Common myeloid progenitor, CD34-positive (primary cell): Measurements from ENCODE around the gene PYM1.
"Not testable (repeated sequence)": the region's sequence is repeated elsewhere in the genome, so short reads cannot be mapped to it uniquely, and the experiment has no call there.

Experiments
- CTCF ChIA-PET: fragments of 350-600 bp; sonication (Branson Sonifier 250); formaldehyde crosslinking; loops from one replicate; lab custom pipeline; 2021; ENCODE audit warnings: antibody characterized with exemption; lab: Charles Lee
- POLR2A ChIA-PET: fragments of 350-600 bp; sonication (Branson Sonifier 250); formaldehyde crosslinking; loops from one replicate; lab custom pipeline; 2021; ENCODE audit warnings: antibody characterized with exemption; lab: Charles Lee
- DNase-seq, 3 donors: peaks; one replicate each; pipeline versions ENCODE4 v3.0.0 to v3.0.0-alpha.2; 2013
- H3K27ac ChIP-seq, 2 experiments: 1 replicate in 1 of 2; 2 replicates in 1 of 2; pipeline ENCODE4 v1.7.0; 2013; ENCODE audit warnings: inconsistent platforms in 2 of 2, low read length in 2 of 2, mild to moderate bottlenecking in 2 of 2, low read depth in 1 of 2, moderate library complexity in 1 of 2; ENCODE audit not compliant: severe bottlenecking in 2 of 2, insufficient read depth in 1 of 2, poor library complexity in 1 of 2
- H3K27me3 ChIP-seq, 5 experiments: replicated peaks in 2 of 5; 1 replicate in 3 of 5; 2 replicates in 2 of 5; pipeline versions ENCODE4 v1.6.1 to v1.7.0; 2013; ENCODE audit warnings: low read length in 4 of 5, mild to moderate bottlenecking in 2 of 5, moderate library complexity in 2 of 5, inconsistent platforms in 1 of 5; ENCODE audit not compliant: insufficient read depth in 5 of 5, control insufficient read depth in 4 of 5
- H3K36me3 ChIP-seq, 4 experiments: 1 replicate in 2 of 4; 2 replicates in 2 of 4; pipeline versions ENCODE4 v1.6.1 to v1.7.0; 2013; ENCODE audit warnings: low read length in 3 of 4, control low read depth in 1 of 4, mild to moderate bottlenecking in 1 of 4; ENCODE audit not compliant: control insufficient read depth in 4 of 4, insufficient read depth in 4 of 4
- H3K4me1 ChIP-seq, 4 experiments: 1 replicate in 3 of 4; 2 replicates in 1 of 4; pipeline versions ENCODE4 v1.6.1 to v1.7.1; 2013; ENCODE audit warnings: low read length in 3 of 4, mild to moderate bottlenecking in 3 of 4, control low read depth in 1 of 4, inconsistent platforms in 1 of 4, moderate library complexity in 1 of 4; ENCODE audit not compliant: control insufficient read depth in 4 of 4, insufficient read depth in 4 of 4; ENCODE audit errors: control extremely low read depth in 1 of 4
- H3K4me3 ChIP-seq, 7 experiments: 1 replicate in 4 of 7; 2 replicates in 3 of 7; pipeline versions ENCODE4 v1.5.1 to v1.7.0; 2013; ENCODE audit warnings: mild to moderate bottlenecking in 7 of 7, low read length in 6 of 7, moderate library complexity in 6 of 7, inconsistent platforms in 2 of 7, low read depth in 2 of 7, control low read depth in 1 of 7; ENCODE audit not compliant: insufficient read depth in 4 of 7, control insufficient read depth in 1 of 7; ENCODE audit errors: extremely low read depth in 1 of 7
- H3K9me3 ChIP-seq, 5 experiments: 1 replicate in 4 of 5; 2 replicates in 1 of 5; pipeline versions ENCODE4 v1.6.1 to v1.7.1; 2013; ENCODE audit warnings: low read length in 4 of 5, mild to moderate bottlenecking in 2 of 5, inconsistent platforms in 1 of 5, low read depth in 1 of 5, moderate library complexity in 1 of 5; ENCODE audit not compliant: control insufficient read depth in 4 of 5, insufficient read depth in 2 of 5; ENCODE audit errors: control extremely low read depth in 1 of 5
- WGBS: methylation state at CpG from one replicate; pipeline ENCODE4 v1.1.5; 2013; ENCODE audit not compliant: insufficient coverage; 5-methylcytosine and 5-hydroxymethylcytosine counted together

Gene PYM1

DNA sequence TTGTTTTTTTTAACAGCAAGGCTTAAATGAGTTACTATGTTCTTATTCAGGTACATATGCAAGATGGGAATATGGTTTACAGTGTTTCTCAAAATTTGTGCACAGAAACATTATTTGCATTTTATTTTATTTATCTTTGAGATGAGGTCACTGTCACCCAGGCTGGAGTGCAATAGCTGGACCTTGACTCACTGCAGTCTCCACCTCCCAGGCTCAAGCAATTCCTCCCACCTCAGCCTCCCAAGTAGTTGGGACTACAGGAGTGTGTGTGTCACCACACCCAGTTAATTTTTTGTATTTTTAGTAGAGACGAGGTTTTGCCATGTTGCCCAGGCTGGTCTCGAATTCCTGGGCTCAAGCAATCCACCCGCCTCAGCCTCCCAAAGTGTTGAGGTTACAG is 8.7 kb downstream of the PYM1 start:
- not testable (repeated sequence) for H3K27ac ChIP-seq

GRCh38 chr12:55915482-55915859 is 12.2 kb downstream of the PYM1 start:
- Histone ChIP-seq H3K4me3 (no peak overlapping the region), H3K36me3 (peaks cover 0 to 20% (median 5%) of the 10 kb centered on the region in 4 experiments), H3K9me3 (no peaks in the 10 kb centered on the region), H3K27ac (peak overlapping the region in 1 of 2 experiments; percentile 25), H3K4me1 (peaks cover 0 to 5% (median 0%) of the 10 kb centered on the region in 4 experiments), H3K27me3 (no peaks in the 10 kb centered on the region)
- POLR2A ChIA-PET: no interaction called here
- DNase-seq: no peak
- WGBS: 100% methylated on average over 1 of the region's 3 CpGs
- CTCF ChIA-PET: interaction anchor here (1.1 to 5.7 kb wide), 2 partner anchors 11 to 14 kb away, joined by 4 to 31 read pairs; partner anchors contain the start of gene PYM1

More for the DNA sequence above, 8.7 kb downstream of the PYM1 start:
- H3K27me3 ChIP-seq, H3K9me3 ChIP-seq, DNase-seq, H3K4me1 ChIP-seq, POLR2A ChIA-PET, H3K4me3 ChIP-seq: not testable (repeated sequence)
- CTCF ChIA-PET: interaction anchor here (5.7 kb wide), 1 partner anchor 8 kb away, joined by 31 read pairs; the partner anchor contains the start of gene PYM1
- peaks cover 0 to 32% (median 6%) of the 10 kb centered on the region in 4 experiments for H3K36me3 ChIP-seq
- no CpG with 5 or more reads among the region's 3 CpGs for WGBS

DNA sequence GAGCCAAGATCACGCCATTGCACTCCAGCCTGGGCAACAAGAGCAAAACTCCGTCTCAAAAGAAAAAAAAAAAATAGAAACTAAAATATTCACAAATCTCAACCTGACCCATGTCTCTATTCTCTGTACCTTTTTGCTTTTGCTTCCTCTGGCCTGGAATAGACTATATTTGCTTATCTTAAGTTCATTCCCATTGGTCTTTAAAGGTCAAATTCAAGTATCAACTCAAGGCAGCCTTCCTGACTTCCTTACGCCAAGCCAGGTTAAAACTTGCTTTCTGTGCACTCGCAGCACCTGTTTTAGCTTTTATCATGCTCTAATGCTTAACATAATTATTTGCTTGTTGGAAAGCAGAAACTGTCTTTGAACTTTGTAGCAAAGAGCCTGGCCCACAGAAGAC is 14.8 kb downstream of the PYM1 start:
- POLR2A ChIA-PET: no interaction called here
- DNase-seq: no peak
- Histone ChIP-seq H3K9me3 (no peaks in the 10 kb centered on the region), H3K27me3 (no peaks in the 10 kb centered on the region), H3K27ac (no peak overlapping the region), H3K4me3 (no peak overlapping the region), H3K36me3 (peaks cover 0 to 20% (median 5%) of the 10 kb centered on the region in 4 experiments), H3K4me1 (peaks cover 0 to 5% (median 0%) of the 10 kb centered on the region in 4 experiments)
- WGBS: 100% methylated on average over 3 of the region's 4 CpGs
- CTCF ChIA-PET: interaction anchor here (1.8 kb wide), 1 partner anchor 20 kb away, joined by 5 read pairs; no protein-coding TSS in a partner anchor

DNA sequence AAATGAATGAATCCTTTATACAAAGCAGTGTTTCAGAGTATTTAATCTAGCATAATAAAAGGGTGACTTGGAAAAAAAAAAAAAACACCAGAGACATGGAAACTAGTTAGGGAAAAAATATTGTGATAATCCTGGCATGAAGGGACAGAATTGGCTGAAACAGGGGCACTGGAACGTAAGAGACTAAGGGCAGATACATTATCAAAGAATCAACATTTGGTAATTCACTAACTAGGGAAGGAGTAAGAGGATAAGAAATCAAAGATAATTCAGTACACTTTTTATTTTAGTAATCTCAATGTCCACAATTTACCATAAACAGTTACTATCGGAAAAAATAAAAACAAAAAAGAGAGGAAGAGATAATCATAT is 18.2 kb downstream of the PYM1 start:
- Histone ChIP-seq H3K27ac (no peak overlapping the region), H3K27me3 (no peaks in the 10 kb centered on the region), H3K4me1 (no peaks in the 10 kb centered on the region), H3K9me3 (no peaks in the 10 kb centered on the region), H3K36me3 (peaks cover 0 to 20% (median 5%) of the 10 kb centered on the region in 4 experiments), H3K4me3 (no peak overlapping the region)
- CTCF ChIA-PET: interaction anchor here (1.0 kb wide), 1 partner anchor 79 kb away, joined by 3 read pairs; no protein-coding TSS in a partner anchor
- no CpG with 5 or more reads among the region's 2 CpGs for WGBS
- POLR2A ChIA-PET: no interaction called here
- no peak for DNase-seq

GRCh38 chr12:55908726-55909512 is 18.8 kb downstream of the PYM1 start:
- Histone ChIP-seq H3K4me1 (no peaks in the 10 kb centered on the region), H3K36me3 (peaks cover 0 to 14% (median 4%) of the 10 kb centered on the region in 4 experiments), H3K4me3 (no peak overlapping the region), H3K27me3 (no peaks in the 10 kb centered on the region), H3K27ac (no peak overlapping the region), H3K9me3 (no peaks in the 10 kb centered on the region)
- CTCF ChIA-PET: no interaction called here
- DNase-seq: no peak
- POLR2A ChIA-PET: no interaction called here
- 96% methylated on average over 4 of the region's 8 CpGs for WGBS

DNA sequence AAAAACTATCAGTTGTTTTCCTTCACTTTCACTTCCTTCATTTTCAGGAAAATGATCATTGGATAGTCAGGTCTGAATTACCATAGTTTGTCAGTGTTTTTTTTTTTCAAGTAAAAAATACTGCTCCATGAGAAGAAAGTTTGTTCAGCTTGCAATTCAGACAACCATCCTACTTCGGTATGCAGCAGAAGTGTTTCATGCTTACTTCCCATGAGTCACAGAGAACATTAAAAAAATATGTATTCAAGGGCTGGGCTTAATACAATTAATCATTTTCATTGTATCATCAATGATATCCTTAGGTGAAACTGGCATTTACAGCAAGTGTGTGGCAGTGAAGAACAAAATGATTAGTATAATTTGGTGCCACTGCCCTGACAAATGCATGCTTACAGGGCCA is 21.6 kb downstream of the PYM1 start:
- no peak overlapping the region for H3K27ac ChIP-seq
- DNase-seq: peak in 2 of 3 donors; percentile 16 to 19
- POLR2A ChIA-PET: no interaction called here

DNA sequence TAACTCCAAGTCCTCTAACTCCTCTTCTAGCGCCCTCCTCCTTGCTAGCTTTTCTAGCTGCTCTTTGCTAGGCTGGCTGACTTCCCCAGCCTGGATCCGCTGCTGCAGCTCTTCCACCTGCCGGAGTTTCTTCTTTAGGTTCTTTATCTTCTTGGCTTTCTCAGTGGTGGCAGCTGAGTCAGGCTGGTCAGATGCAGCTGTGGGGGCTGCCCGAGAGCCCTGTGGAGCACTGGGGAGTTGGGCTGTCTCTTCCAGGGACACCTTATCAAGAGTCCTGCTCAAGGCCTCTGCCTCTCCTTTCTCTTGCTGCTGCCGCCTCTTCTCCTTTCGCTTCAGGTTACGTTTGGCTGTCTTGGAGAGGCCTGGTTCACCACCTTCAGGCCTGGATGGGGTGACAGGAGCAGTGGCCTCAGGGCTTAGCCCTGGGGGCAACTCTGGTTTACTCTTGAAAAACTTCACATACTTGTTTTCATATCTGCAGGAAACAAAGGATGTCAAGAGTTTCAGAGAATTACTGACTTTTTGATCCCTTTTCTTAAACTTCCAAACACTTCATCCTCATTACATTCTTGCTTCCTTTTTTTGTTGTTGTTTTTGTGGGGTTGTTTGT is 25.7 kb downstream of the PYM1 start:
- Histone ChIP-seq H3K27ac (no peak overlapping the region), H3K36me3 (peaks cover 6 to 31% (median 17%) of the 10 kb centered on the region in 4 experiments), H3K4me3 (no peak overlapping the region), H3K9me3 (no peaks in the 10 kb centered on the region), H3K27me3 (no peaks in the 10 kb centered on the region), H3K4me1 (no peaks in the 10 kb centered on the region)
- CTCF ChIA-PET: interaction anchor here (1.1 kb wide), 1 partner anchor 14 kb away, joined by 4 read pairs; no protein-coding TSS in a partner anchor
- DNase-seq: no peak
- POLR2A ChIA-PET: no interaction called here
- 100% methylated on average over 3 of the region's 7 CpGs for WGBS

More for the DNA sequence above, 21.6 kb downstream of the PYM1 start:
- H3K36me3 ChIP-seq: peaks cover 6 to 26% (median 13%) of the 10 kb centered on the region in 4 experiments
- no peaks in the 10 kb centered on the region for H3K27me3 ChIP-seq
- no peaks in the 10 kb centered on the region for H3K4me1 ChIP-seq
- no peaks in the 10 kb centered on the region for H3K9me3 ChIP-seq
- 100% methylated on average over 1 of the region's 1 CpG for WGBS
- H3K4me3 ChIP-seq: no peak overlapping the region
- CTCF ChIA-PET: no interaction called here
